Measurements from ENCODE around the gene CNPY2. TPM values are rescaled to one million over a fixed set of nuclear protein-coding genes. Genes with fewer than 3 reads are reported as not detected.

CNPY2 gene
- polyA plus RNA-seq, 2 of the 4 experiments (the other 2 are of a cell fraction): 158 to 218 TPM

DNA sequence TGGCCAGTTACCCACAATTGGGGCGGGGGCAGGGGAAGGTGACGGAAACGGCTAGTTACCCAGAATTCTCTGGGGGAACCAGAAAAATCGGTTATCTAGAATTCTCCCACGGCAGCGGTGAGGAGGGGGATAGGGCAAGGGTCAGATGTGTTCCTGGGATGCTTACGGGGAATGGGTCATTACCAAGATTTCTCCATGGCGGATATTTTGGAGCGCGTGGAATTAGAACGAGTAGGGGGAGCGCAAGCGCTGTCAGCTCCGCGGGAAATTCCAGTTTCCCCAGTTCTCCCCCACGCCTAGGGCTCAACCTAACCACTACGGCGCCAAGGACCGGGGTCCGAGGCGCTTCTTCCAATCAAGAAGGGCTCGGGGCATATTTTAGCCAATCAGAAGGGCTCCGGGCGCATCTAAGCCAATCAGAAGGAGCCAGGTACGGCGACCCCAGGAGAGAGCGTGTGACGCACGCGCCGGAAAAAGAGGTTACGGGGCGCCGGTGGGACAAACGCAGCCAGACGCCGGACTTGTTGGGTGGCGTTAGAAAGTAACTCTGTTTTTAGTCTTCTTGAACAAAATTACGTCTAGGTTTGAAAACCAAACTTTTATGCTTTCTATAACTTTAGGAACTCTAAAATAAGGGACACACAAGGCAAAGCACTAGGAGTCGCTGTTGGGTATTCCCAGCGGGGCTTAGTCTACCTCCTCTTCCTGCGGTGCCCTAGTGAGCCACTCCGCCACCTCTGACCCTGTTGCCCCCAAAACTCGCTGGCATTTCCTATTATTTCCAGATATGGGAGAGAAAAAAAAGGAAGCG, 18.1 kb upstream of the CNPY2 start, which contains the start of gene PAN2 (continued):
- no peak; the same call in 1 of the 2 replicates for TF ChIP-seq NPAS2 (CRISPR knock-in tag; IDR thresholded peaks at IDR 0.05; ENCODE audit: borderline replicate concordance)
- TF ChIP-seq, protein P1, sequence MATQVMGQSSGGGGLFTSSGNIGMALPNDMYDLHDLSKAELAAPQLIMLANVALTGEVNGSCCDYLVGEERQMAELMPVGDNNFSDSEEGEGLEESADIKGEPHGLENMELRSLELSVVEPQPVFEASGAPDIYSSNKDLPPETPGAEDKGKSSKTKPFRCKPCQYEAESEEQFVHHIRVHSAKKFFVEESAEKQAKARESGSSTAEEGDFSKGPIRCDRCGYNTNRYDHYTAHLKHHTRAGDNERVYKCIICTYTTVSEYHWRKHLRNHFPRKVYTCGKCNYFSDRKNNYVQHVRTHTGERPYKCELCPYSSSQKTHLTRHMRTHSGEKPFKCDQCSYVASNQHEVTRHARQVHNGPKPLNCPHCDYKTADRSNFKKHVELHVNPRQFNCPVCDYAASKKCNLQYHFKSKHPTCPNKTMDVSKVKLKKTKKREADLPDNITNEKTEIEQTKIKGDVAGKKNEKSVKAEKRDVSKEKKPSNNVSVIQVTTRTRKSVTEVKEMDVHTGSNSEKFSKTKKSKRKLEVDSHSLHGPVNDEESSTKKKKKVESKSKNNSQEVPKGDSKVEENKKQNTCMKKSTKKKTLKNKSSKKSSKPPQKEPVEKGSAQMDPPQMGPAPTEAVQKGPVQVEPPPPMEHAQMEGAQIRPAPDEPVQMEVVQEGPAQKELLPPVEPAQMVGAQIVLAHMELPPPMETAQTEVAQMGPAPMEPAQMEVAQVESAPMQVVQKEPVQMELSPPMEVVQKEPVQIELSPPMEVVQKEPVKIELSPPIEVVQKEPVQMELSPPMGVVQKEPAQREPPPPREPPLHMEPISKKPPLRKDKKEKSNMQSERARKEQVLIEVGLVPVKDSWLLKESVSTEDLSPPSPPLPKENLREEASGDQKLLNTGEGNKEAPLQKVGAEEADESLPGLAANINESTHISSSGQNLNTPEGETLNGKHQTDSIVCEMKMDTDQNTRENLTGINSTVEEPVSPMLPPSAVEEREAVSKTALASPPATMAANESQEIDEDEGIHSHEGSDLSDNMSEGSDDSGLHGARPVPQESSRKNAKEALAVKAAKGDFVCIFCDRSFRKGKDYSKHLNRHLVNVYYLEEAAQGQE (IDR thresholded peaks at IDR 0.05): peak; percentile 24
- peak; percentile 81 for TF ChIP-seq HOXB13 (CRISPR knock-in tag; IDR thresholded peaks at IDR 0.05; ENCODE audit: low read depth)

GRCh38 chr12:56333197-56333678, 17.4 kb upstream of the CNPY2 start:
- peak; percentile 29; the same call in 1 of the 2 replicates for TF ChIP-seq FOSB (CRISPR knock-in tag; IDR thresholded peaks at IDR 0.05)
- TF ChIP-seq MAZ (IDR thresholded peaks at IDR 0.05; ENCODE audit: borderline replicate concordance, low read depth, low read length): no peak
- TF ChIP-seq HOXA7 (CRISPR knock-in tag; IDR thresholded peaks at IDR 0.05): 0 out of 2 replicates have a peak, but pooled peaks have one; percentile 30
- no peaks in the 10 kb centered on the region for H3K9me3 ChIP-seq
- ATAC-seq (peak; percentile 11 to 27), FAIRE-seq (no peak), DNase-seq (ENCODE audit: low read depth in 1 of 2, low spot score in 1 of 2) (peak in 1 of 2 experiments; percentile 31)
- peak overlapping the region; percentile 54 for H3K4me3 ChIP-seq
- peak overlapping the region; percentile 91 to 92 for H3K27ac ChIP-seq
- H3K4me2 ChIP-seq: peak overlapping the region; percentile 96
- CTCF ChIA-PET: interaction anchor here (0.6 to 2.4 kb wide), 8 partner anchors 12 to 203 kb away, joined by 3 to 14 read pairs (median 4); partner anchors contain the start of gene COQ10A
- WGBS (ENCODE audit: missing lambda C conversion rate): 31% methylated on average over 8 of the region's 8 CpGs
- POLR2A ChIA-PET: interaction anchor here (0.5 to 2.5 kb wide), 9 partner anchors 9 to 1009 kb away, joined by 3 to 21 read pairs (median 3); partner anchors contain the start of genes CNPY2, SPRYD4, STAT2 and TIMELESS
- H3K4me1 ChIP-seq: peaks cover 15% of the 10 kb centered on the region

DNA sequence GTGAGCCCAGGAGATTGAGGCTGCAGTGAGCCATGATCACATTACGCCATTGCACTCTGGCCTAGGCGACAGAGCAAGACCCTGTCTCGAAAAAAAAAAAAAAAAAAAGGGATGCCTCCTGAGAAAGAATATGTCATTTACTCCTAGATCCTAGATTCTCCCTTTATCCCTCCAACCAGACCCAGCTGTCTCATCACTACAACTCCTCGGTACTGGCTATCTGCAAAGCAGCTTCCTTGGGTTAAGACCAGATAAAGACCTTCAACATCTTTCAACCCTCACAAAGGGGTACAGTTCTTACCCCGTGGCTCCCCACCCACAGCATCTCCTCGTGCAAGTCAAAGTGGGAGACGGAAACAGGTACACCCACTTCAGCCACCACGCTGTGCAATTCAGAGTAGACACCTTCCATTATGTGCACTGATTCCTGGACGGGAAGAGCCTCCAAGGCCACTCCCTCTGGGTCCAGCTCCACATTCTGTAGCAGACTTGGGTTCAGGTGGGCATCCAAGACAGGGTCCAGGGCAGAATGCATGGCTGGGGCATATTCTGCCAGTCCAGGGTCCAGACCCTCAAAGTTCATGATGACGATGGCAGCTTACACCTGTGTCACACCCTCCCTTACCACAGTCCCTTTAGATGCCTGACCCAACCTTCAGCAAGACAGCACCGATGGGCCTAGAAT, 16.9 kb upstream of the CNPY2 start:
- Histone ChIP-seq H3K27ac (peak overlapping the region; percentile 91 to 92), H3K4me2 (peak overlapping the region; percentile 96), H3K9me3 (no peaks in the 10 kb centered on the region), H3K4me3 (peak overlapping the region; percentile 54), H3K4me1 (peaks cover 12% of the 10 kb centered on the region)
- FAIRE-seq (no peak), DNase-seq (ENCODE audit: low read depth in 1 of 2, low spot score in 1 of 2) (no peak), ATAC-seq (no peak)
- TF ChIP-seq RARB (CRISPR knock-in tag; IDR thresholded peaks at IDR 0.05): no peak
- no peak for TF ChIP-seq HOXB13 (CRISPR knock-in tag; IDR thresholded peaks at IDR 0.05; ENCODE audit: low read depth)
- no peak for TF ChIP-seq FOXS1 (CRISPR knock-in tag; IDR thresholded peaks at IDR 0.05)
- no peak for TF ChIP-seq CEBPB (IDR thresholded peaks at IDR 0.05)
- TF ChIP-seq RCOR1 (IDR thresholded peaks at IDR 0.05; ENCODE audit: low read depth, low read length): no peak
- TF ChIP-seq NFE2L2 (conservative IDR thresholded peaks at IDR 0.05; ENCODE audit: low read length): no peak
- no peak for TF ChIP-seq TFCP2L1 (CRISPR knock-in tag; IDR thresholded peaks at IDR 0.05)
- TF ChIP-seq RAD21 (conservative IDR thresholded peaks at IDR 0.05 in 1 of 2, IDR thresholded peaks at IDR 0.05 in 1 of 2): no peak
- TF ChIP-seq POLR2AphosphoS2 (conservative IDR thresholded peaks at IDR 0.05; ENCODE audit: low read length): no peak
- TF ChIP-seq EP300 (IDR thresholded peaks at IDR 0.05): no peak
- no peak for TF ChIP-seq RFX5 (IDR thresholded peaks at IDR 0.05)
- no peak for TF ChIP-seq FOSB (CRISPR knock-in tag; IDR thresholded peaks at IDR 0.05)
- no peak for TF ChIP-seq ZC3H11A (IDR thresholded peaks at IDR 0.05)
- no peak for TF ChIP-seq PHF8 (IDR thresholded peaks at IDR 0.05; ENCODE audit: borderline replicate concordance, low read depth)
- no peak for TF ChIP-seq HDAC2 (IDR thresholded peaks at IDR 0.05)
- no peak for TF ChIP-seq ZNF302 (CRISPR knock-in tag; IDR thresholded peaks at IDR 0.05)
- TF ChIP-seq MAZ (IDR thresholded peaks at IDR 0.05; ENCODE audit: borderline replicate concordance, low read depth, low read length): no peak
- 89% methylated on average over 11 of the region's 11 CpGs for WGBS (ENCODE audit: missing lambda C conversion rate)
- ChIA-PET CTCF (interaction anchor here (0.6 to 2.4 kb wide), 9 partner anchors 11 to 203 kb away, joined by 3 to 14 read pairs (median 4); partner anchors contain the start of gene COQ10A), POLR2A (interaction anchor here (0.5 to 2.5 kb wide), 5 partner anchors 9 to 132 kb away, joined by 3 to 21 read pairs (median 8); partner anchors contain the start of genes CNPY2, STAT2 and TIMELESS)

All from A549 (cell line).